BLaER1 treated with 17β-estradiol and CSF1 and Interleukin-3, amounts not matched to agents 10 nM and 100 nM (cell line): Measurements from ENCODE around the gene MMP7.
A peak's percentile ranks its signal among the peaks of the same experiment; 100 is the strongest.

Experiments
- H3K27ac ChIP-seq, 11 experiments: shearing (Covaris generic); formaldehyde crosslinking; 2 replicates each; pipeline ENCODE4 v1.8.1; 2022
- H3K27me3 ChIP-seq, 11 experiments: shearing (Covaris generic); formaldehyde crosslinking; 2 replicates each; pipeline ENCODE4 v1.8.1; 2022
- H3K36me3 ChIP-seq, 11 experiments: shearing (Covaris generic); formaldehyde crosslinking; 2 replicates each; pipeline ENCODE4 v1.8.1; 2022
- H3K4me1 ChIP-seq, 10 experiments: shearing (Covaris generic); formaldehyde crosslinking; 2 replicates each; pipeline ENCODE4 v1.8.1; 2022
- H3K4me2 ChIP-seq, 11 experiments: shearing (Covaris generic); formaldehyde crosslinking; 2 replicates each; pipeline ENCODE4 v1.8.1; 2022
- H3K4me3 ChIP-seq, 10 experiments: shearing (Covaris generic); formaldehyde crosslinking; 2 replicates each; pipeline ENCODE4 v1.8.1; 2022
- H3K9ac ChIP-seq, 11 experiments: shearing (Covaris generic); formaldehyde crosslinking; 2 replicates each; pipeline ENCODE4 v1.8.1; 2022
- H3K9me3 ChIP-seq, 11 experiments: shearing (Covaris generic); formaldehyde crosslinking; replicated peaks in 1 of 11; 2 replicates each; pipeline ENCODE4 v1.8.1; 2022
- H4K20me1 ChIP-seq, 11 experiments: shearing (Covaris generic); formaldehyde crosslinking; 2 replicates each; pipeline ENCODE4 v1.8.1; 2022
- Cebpa-rat ChIP-seq, 11 experiments: shearing (Covaris generic); IDR thresholded peaks; 2 replicates each; pipeline ENCODE4 v1.8.1; 2022

Gene MMP7

DNA sequence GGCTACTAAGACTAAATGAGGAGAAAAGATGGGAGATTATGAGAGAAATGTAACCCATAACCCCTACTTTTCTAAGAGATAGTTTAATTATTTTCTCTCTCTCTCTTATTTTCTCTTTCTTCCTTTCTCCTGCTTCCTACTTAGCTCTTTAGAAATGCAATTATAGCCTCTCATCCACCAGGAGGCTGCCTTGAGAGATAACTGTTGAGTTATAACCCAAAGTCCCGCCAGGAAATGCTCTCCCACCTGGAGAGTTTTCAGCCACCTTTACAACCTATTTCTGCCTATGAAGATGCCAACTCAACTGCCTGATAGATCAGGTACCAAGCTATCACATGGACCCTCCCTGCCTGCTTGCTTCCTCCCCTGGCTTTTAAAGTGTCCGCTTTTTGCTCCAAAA, 44.0 kb downstream of the MMP7 start:
- Histone ChIP-seq H3K4me2 (no peak overlapping the region), H4K20me1 (no peaks in the 10 kb centered on the region), H3K36me3 (no peaks in the 10 kb centered on the region), H3K4me3 (no peak overlapping the region), H3K27me3 (no peaks in the 10 kb centered on the region), H3K27ac (no peak overlapping the region), H3K9ac (no peak overlapping the region), H3K4me1 (peaks cover 0 to 30% (median 0%) of the 10 kb centered on the region in 10 experiments; a peak in 8 of 20 replicates), H3K9me3 (0 out of 22 replicates have a peak, but pooled peaks cover 0 to 3% (median 0%) of the 10 kb centered on the region in 11 experiments)
- TF ChIP-seq Cebpa-rat (IDR thresholded peaks at IDR 0.05), result no peak

DNA sequence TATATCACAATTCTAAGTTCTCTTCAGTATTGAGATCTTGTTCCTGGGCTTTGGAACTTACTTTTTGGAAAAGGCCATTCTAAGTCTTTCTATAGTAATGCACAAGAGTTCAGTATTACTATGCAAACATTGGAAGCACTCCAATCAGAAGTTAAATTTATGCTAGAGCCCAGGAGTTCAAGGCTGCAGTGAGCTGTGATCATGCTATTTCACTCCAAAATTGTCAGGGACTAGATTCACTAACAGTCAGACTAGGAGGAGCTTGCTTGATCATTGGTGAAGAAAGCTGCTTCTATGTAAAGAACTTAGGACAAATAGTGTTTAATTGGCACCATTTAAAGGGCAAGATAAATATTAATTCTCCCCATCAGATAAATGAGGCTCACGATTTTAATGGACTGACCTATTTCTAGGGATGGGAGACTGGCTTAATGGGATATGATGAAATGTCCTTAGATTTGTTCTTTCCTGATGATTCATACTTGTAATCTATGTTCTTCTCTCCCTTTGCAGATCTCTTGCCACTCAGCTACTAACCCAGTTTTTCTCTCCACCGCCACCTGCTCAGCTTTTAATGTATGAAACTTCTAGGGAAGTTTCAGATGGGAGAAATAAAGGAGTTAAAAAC, 45.3 kb downstream of the MMP7 start:
- Histone ChIP-seq H3K9me3 (0 out of 22 replicates have a peak, but pooled peaks cover 0 to 3% (median 0%) of the 10 kb centered on the region in 11 experiments), H3K4me1 (peaks cover 0 to 29% (median 0%) of the 10 kb centered on the region in 10 experiments; a peak in 8 of 20 replicates), H3K27me3 (no peaks in the 10 kb centered on the region), H3K36me3 (no peaks in the 10 kb centered on the region), H3K27ac (no peak overlapping the region), H3K4me2 (no peak overlapping the region), H3K9ac (no peak overlapping the region), H4K20me1 (no peaks in the 10 kb centered on the region), H3K4me3 (no peak overlapping the region)
- no peak for TF ChIP-seq Cebpa-rat (IDR thresholded peaks at IDR 0.05)

DNA sequence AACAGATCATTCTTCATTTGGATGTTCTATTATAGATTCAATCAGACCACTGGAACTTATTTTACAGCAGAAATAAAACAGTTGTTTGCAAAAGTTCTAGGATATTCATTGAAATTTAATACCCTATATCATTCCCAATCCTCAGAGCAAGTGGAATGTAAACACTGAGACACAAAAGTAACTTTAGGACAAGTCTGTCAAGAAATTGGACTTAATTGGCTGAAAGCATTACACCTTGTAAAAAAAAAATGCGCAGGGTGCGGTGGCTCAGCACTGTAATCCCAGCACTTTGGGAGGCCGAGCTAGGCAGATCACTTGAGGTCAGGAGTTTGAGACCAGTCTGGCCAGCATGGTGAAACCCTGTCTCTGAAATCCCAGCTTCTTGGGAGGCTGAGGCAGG, 48.1 kb downstream of the MMP7 start:
- H3K9ac ChIP-seq, result no peak overlapping the region
- no peak for TF ChIP-seq Cebpa-rat (IDR thresholded peaks at IDR 0.05)
- H3K36me3 ChIP-seq, result no peaks in the 10 kb centered on the region
- no peak overlapping the region for H3K27ac ChIP-seq
- H3K4me1 ChIP-seq, result peaks cover 0 to 19% (median 0%) of the 10 kb centered on the region in 10 experiments; a peak in 7 of 20 replicates
- no peaks in the 10 kb centered on the region for H4K20me1 ChIP-seq
- no peak overlapping the region for H3K4me2 ChIP-seq
- H3K9me3 ChIP-seq, result 0 out of 22 replicates have a peak, but pooled peaks cover 0 to 3% (median 0%) of the 10 kb centered on the region in 11 experiments
- no peaks in the 10 kb centered on the region for H3K27me3 ChIP-seq
- no peak overlapping the region for H3K4me3 ChIP-seq

DNA sequence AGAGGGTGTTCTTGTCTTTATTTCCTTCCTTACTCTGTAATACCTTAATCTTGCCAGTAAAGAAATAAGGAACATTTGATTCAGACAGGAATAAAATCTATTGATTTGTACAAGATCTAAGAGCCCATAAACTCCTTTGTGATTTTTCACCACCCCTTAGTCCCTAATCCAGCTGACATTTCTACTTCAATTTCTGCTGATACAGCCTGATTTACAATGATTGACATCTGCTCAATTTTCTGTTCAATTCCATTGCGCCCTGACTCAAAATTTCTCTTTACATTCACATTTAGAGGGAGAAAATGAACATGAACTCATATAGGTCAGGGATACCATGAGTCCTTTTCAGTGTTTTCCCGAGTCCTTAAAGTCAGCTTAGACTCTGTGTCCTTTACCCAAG, 50.8 kb downstream of the MMP7 start:
- Histone ChIP-seq H3K4me3 (no peak overlapping the region), H3K27ac (no peak overlapping the region), H3K9me3 (no peaks in the 10 kb centered on the region), H4K20me1 (no peaks in the 10 kb centered on the region), H3K9ac (no peak overlapping the region), H3K4me1 (peaks cover 0 to 24% (median 12%) of the 10 kb centered on the region in 10 experiments; a peak in 14 of 20 replicates), H3K4me2 (no peak overlapping the region), H3K27me3 (no peaks in the 10 kb centered on the region), H3K36me3 (no peaks in the 10 kb centered on the region)
- TF ChIP-seq Cebpa-rat (IDR thresholded peaks at IDR 0.05), result no peak

DNA sequence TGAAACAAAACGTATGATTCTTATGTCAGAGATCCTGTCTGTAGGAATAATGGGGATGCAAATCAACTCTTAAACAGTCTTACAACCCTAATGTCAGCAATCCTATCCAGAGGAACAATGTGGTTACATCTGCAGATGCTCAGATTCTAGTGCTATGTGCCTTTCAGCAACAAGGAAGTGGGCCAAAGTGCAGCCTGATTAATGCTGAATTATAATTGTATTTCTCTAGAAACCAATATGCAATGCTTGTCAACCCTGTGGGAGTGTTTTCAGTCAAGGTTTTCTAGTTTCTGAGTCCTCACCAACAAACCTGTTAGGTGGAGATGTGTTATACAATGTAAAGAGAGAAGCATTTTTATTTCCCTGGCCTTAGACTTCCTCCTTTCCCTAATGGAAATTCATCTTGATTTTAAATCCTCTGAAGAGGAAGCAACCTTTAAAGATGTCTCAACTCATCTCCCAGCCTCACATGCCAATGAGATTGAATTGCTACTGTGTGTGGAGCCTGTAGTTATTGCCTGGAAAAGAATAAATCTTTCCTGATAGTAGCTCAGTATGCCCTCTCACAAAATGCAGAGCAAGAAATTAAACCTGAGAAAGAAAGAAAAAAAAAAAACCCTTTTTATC, 51.8 kb downstream of the MMP7 start:
- peak overlapping the region in 3 of 11 experiments; percentile 4 to 16 (median 7); a peak in 4 of 22 replicates for H3K4me2 ChIP-seq
- no peak overlapping the region for H3K4me3 ChIP-seq
- no peak overlapping the region for H3K9ac ChIP-seq
- no peaks in the 10 kb centered on the region for H3K27me3 ChIP-seq
- no peak overlapping the region for H3K27ac ChIP-seq
- peaks cover 0 to 24% (median 12%) of the 10 kb centered on the region in 10 experiments; a peak in 14 of 20 replicates for H3K4me1 ChIP-seq
- no peaks in the 10 kb centered on the region for H3K36me3 ChIP-seq
- no peak for TF ChIP-seq Cebpa-rat (IDR thresholded peaks at IDR 0.05)
- H3K9me3 ChIP-seq, result no peaks in the 10 kb centered on the region
- H4K20me1 ChIP-seq, result no peaks in the 10 kb centered on the region

DNA sequence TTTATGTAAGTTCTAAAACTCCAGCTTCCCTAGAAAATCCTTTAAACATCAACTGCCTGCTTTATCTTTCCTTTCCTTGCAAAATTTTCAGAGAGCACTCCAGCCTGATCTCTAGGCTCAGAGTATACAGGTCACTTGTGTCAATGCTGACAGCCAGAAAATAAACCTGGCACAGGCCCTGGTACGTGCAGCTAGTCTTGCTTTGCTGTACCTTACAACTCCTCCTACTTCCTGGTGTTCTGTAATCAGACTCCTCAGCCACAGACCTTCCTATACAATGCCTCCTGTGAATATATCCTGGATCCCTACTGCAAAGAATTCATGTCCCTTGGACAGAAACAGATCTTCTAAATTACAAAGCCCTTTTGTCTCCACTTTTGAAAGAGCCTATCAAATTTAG, 53.7 kb downstream of the MMP7 start:
- Histone ChIP-seq H3K36me3 (no peaks in the 10 kb centered on the region), H3K4me1 (peaks cover 0 to 24% (median 12%) of the 10 kb centered on the region in 10 experiments; a peak in 14 of 20 replicates), H3K9ac (no peak overlapping the region), H3K27ac (no peak overlapping the region), H3K4me3 (no peak overlapping the region), H4K20me1 (no peaks in the 10 kb centered on the region), H3K4me2 (peak overlapping the region in 8 of 11 experiments; percentile 4 to 51 (median 22); a peak in 12 of 22 replicates), H3K9me3 (no peaks in the 10 kb centered on the region), H3K27me3 (no peaks in the 10 kb centered on the region)
- no peak for TF ChIP-seq Cebpa-rat (IDR thresholded peaks at IDR 0.05)

DNA sequence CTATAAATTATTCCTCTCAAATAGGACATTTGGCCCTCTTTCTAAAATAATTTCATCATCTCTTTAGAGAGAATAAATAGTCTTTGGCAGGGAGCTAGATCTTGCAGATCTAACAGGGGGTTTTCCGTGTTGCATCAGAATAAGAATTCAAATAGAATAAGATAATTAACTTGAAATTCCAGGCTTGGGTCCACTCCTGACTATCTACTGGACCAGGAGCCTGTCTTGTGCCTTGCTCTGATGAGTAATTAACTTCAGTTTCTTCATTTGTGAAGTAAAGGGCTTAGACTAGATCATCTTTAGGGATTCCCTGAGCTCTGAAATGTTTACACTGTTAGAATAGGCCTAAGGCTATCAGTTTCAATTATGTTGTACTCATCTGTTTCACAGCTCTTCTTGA, 54.5 kb downstream of the MMP7 start:
- peaks cover under 1 to 24% (median 14%) of the 10 kb centered on the region in 10 experiments; a peak in 17 of 20 replicates for H3K4me1 ChIP-seq
- no peak overlapping the region for H3K9ac ChIP-seq
- TF ChIP-seq Cebpa-rat (IDR thresholded peaks at IDR 0.05), result no peak
- H3K4me3 ChIP-seq, result no peak overlapping the region
- H4K20me1 ChIP-seq, result no peaks in the 10 kb centered on the region
- H3K36me3 ChIP-seq, result no peaks in the 10 kb centered on the region
- no peaks in the 10 kb centered on the region for H3K27me3 ChIP-seq
- no peak overlapping the region; a peak in 1 of 22 replicates for H3K27ac ChIP-seq
- peak overlapping the region in 4 of 11 experiments; percentile 17 to 51 (median 44); a peak in 7 of 22 replicates for H3K4me2 ChIP-seq
- H3K9me3 ChIP-seq, result no peaks in the 10 kb centered on the region

DNA sequence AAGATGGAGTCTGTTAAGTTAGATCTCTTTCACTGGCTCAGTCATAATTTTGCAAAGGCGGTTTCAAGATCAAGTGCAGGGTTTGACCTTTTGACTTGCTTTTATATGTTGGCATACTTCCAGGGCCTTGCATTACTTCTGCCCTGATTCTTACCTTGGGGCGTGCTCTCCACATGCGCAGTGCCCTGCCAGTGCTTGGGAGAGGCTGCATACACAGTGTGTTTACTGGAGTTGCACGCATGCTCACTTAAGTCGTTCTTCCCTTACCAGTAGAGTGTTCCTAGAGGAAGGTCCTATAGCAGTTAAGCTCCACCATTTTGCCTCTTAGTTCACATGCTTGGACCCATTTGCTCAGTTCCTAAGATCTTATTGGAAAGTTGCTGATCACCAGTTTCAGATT, 57.0 kb downstream of the MMP7 start:
- TF ChIP-seq Cebpa-rat (IDR thresholded peaks at IDR 0.05), result no peak
- H3K27ac ChIP-seq, result no peak overlapping the region
- no peaks in the 10 kb centered on the region for H3K36me3 ChIP-seq
- no peaks in the 10 kb centered on the region for H4K20me1 ChIP-seq
- H3K4me3 ChIP-seq, result no peak overlapping the region
- no peak overlapping the region for H3K9ac ChIP-seq
- H3K9me3 ChIP-seq, result no peaks in the 10 kb centered on the region
- H3K4me2 ChIP-seq, result no peak overlapping the region
- peaks cover 11 to 33% (median 23%) of the 10 kb centered on the region in 10 experiments for H3K4me1 ChIP-seq
- no peaks in the 10 kb centered on the region for H3K27me3 ChIP-seq

DNA sequence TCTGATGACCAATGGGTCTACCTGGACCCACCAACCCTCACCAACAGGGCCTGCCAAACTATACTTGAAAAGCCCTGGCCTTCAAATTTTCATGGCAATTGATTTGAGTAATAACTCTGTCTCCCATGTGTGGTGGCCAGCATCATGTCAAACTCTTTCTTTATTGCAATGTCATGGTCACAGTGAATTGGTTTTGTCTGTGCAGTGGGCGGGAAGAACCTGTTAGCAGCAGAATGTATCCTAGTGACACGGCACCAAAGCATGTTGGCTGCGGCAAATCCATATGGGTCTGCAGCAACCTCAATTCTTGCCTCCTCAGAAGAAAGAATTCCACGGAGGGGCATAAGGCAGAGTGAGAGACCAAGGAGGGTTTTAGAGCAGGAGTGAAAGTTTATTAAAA, 58.4 kb downstream of the MMP7 start:
- H4K20me1 ChIP-seq, result no peaks in the 10 kb centered on the region
- no peak overlapping the region for H3K4me2 ChIP-seq
- no peaks in the 10 kb centered on the region for H3K27me3 ChIP-seq
- H3K4me3 ChIP-seq, result no peak overlapping the region
- H3K9ac ChIP-seq, result no peak overlapping the region
- TF ChIP-seq Cebpa-rat (IDR thresholded peaks at IDR 0.05), result no peak
- no peak overlapping the region for H3K27ac ChIP-seq
- no peaks in the 10 kb centered on the region for H3K36me3 ChIP-seq
- no peaks in the 10 kb centered on the region for H3K9me3 ChIP-seq
- H3K4me1 ChIP-seq, result peaks cover 21 to 44% (median 32%) of the 10 kb centered on the region in 10 experiments
